Measurements from ENCODE around the gene MRPL55. TPM values are rescaled to one million over a fixed set of nuclear protein-coding genes. Genes with fewer than 3 reads are reported as not detected.

Gene MRPL55
- total RNA-seq, 1 experiment from 2014 or later: 85.4 TPM

DNA sequence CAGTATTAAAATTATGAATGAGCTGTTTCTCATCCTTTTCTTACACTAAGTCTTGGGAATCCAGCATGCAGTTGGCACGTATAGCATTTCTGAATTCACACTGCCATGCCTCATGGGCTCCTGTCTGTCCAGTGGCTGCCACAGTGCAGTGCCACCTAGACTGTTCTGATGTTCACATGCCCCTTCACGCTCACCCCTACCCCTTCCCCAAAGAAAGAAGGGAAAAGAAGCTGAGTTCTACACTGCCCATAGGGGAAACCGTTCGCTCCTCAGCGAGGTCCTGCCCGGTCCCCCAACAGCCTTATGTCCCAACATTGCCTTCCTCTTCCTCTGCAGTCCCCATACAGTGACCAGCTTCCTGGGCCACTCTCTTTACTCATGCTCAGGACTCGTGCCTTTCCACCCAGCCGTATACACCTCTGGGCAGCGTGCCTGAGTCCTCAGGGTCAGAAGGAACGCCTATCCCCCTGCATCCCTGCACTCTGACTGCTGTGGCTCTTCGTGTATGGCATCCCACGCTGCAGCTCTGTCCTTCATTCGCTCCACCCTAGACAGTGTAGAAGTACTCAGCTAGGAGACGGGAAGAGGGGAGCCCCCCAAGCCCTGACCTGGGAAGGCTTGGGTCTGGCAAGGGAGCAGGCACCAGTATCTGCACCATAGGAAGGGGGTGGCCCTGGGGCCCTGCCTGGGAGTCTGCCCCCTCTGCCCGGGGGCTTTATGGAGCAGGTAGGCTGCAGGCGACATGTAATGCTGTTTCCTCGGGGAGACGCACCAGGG, 50.7 kb downstream of the MRPL55 start:
- CTCF ChIA-PET: interaction anchor here (0.9 to 1.2 kb wide), 3 partner anchors 14 to 59 kb away, joined by 3 to 4 read pairs (median 3); no protein-coding TSS in a partner anchor
- Mint-ChIP-seq H3K27me3 (ENCODE audit: insufficient read depth, unreplicated experiment) (peaks cover 44% of the 10 kb centered on the region), H3K9me3 (ENCODE audit: unreplicated experiment) (no peaks in the 10 kb centered on the region), H3K4me3 (ENCODE audit: unreplicated experiment) (no peak overlapping the region), H3K27ac (ENCODE audit: low read depth, unreplicated experiment) (no peak overlapping the region), H3K36me3 (ENCODE audit: insufficient read depth, unreplicated experiment) (peaks cover 6% of the 10 kb centered on the region), H3K4me1 (ENCODE audit: insufficient read depth, unreplicated experiment) (no peaks in the 10 kb centered on the region)
- TF ChIP-seq, protein P1, sequence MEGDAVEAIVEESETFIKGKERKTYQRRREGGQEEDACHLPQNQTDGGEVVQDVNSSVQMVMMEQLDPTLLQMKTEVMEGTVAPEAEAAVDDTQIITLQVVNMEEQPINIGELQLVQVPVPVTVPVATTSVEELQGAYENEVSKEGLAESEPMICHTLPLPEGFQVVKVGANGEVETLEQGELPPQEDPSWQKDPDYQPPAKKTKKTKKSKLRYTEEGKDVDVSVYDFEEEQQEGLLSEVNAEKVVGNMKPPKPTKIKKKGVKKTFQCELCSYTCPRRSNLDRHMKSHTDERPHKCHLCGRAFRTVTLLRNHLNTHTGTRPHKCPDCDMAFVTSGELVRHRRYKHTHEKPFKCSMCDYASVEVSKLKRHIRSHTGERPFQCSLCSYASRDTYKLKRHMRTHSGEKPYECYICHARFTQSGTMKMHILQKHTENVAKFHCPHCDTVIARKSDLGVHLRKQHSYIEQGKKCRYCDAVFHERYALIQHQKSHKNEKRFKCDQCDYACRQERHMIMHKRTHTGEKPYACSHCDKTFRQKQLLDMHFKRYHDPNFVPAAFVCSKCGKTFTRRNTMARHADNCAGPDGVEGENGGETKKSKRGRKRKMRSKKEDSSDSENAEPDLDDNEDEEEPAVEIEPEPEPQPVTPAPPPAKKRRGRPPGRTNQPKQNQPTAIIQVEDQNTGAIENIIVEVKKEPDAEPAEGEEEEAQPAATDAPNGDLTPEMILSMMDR (IDR thresholded peaks at IDR 0.05; ENCODE audit: unreplicated experiment): no peak
- no TSS peak for BruUV-seq (replicated peaks)
- intact Hi-C loops (cut with micrococcal nuclease): no loop called here
- POLR2A ChIA-PET: interaction anchor here (0.7 to 3.3 kb wide), 3 partner anchors 13 to 25 kb away, joined by 3 to 16 read pairs (median 3); partner anchors contain the start of gene ARF1
- no peak for DNase-seq (ENCODE audit: unreplicated experiment)

Small RNA genes lying within 50 kb of the gene (microRNA-seq; reads per million reads assigned to microRNA genes)
- 8.2 reads per million, percentile 44 among the genes with 10 or more reads in this experiment for gene MIR3620

Other genes starting within 250 kb of the MRPL55 start
- gene WNT9A, start 161.4 kb downstream of the MRPL55 start, total RNA-seq (2022): 2.6 and 6.6 TPM in 2 replicates
- 0.10 TPM in 1 of 2 replicates, not detected in the other for gene WNT3A, start 102.3 kb downstream of the MRPL55 start, total RNA-seq (2022)
- gene ARF1, start 26.6 kb downstream of the MRPL55 start, total RNA-seq (2022): 870 and 1,140 TPM in 2 replicates
- 48.9 and 49.2 TPM in 2 replicates for gene C1orf35, start 6.0 kb downstream of the MRPL55 start, total RNA-seq (2022)
- 495 and 510 TPM in 2 replicates for gene GUK1, start 31.0 kb upstream of the MRPL55 start, total RNA-seq (2022)
- 9.0 and 18.5 TPM in 2 replicates for gene GJC2, start 40.6 kb upstream of the MRPL55 start, total RNA-seq (2022)
- 12.0 and 16.5 TPM in 2 replicates for gene IBA57, start 56.5 kb upstream of the MRPL55 start, total RNA-seq (2022)
- 22.6 and 29.6 TPM in 2 replicates for gene OBSCN, start 98.7 kb upstream of the MRPL55 start, total RNA-seq (2022)

All from MCF 10A (cell line).